Left hindlimb (tissue), 1 donor: ENCODE data around the gene KRT6A.
"Not testable (repeated sequence)": the region's sequence is repeated elsewhere in the genome, so short reads cannot be mapped to it uniquely, and the experiment has no call there.

Experiments used
- DNase-seq: peaks from one replicate; pipeline ENCODE4 v3.0.0-alpha.2; 2018

The KRT6A gene

DNA sequence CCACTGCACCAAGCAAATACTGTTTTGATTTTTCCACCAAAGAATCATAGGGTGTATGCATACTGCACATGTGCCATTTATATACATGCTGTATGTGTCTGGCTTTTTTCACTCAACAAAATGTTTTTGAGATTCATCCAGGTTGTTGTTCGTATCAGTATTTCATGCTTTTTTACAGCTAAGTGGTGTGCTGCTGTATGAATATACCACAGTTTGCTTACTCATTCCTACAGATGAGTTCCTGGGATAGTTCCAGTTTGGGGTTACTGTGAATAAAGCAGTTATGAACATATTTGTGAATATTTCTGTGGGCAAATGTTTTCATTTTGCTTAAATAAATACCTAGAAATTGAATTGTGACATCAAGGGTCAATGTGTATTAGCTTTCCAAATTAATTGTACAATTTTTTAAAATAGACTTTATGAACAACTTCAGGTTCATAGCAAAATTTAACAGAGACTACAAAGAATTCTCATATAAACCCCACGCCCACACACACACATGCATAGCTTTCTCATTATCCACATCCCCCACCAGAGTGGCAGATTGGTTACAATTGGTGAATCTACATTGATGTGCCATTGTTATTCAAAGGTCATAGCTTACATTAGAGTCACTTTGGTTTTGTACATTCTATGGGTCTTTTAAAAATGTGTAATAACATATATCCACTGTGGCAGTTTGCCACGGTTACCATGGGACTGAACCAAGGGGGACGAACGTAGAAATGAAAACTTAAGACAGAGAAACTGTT lies 6.9 kb upstream of the KRT6A start:
- DNase-seq = no peak

DNA sequence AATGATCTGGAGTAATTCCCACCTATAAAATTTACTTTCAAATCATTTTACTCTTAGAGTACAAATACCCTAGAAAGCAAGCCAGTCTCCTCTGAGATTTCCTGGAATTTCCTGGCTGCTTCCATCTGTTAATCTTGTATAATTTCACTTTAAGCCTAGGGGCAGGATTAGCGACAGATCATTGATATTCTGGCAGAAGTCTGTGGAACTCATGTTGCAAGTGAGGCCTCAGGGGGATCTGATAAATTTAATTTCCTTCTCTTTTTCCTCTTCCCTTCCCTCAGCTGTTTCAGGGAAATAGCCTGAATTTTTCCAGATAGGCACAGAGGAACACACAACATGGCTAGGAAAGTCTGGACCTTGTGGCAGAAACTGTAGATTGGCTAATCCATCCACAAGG lies 5.9 kb upstream of the KRT6A start:
- DNase-seq = no peak

DNA sequence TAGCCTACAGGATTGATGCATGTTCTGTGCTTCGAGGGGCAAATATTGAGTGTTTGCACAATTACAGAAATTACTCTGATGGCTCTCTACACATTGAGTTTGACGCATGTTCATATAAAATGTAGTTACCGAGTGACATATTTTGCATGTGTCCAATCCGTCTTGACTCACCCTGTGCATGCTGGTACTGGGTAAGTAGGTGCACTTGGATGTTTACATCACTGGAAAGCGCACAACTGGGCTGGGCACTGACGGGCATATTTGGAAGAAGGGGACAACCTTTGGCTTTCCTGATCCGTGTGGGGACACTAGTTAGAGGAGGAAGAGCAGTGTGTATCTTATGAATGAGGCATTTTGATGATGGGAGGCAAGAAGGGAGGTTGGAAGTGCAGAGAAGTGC lies 4.9 kb upstream of the KRT6A start:
- DNase-seq = no peak

- no peak for DNase-seq
Measured at GRCh38 chr12:52496590-52497071, 3.6 kb upstream of the KRT6A start.

- DNase-seq = no peak
Measured at GRCh38 chr12:52496054-52496453, 3.0 kb upstream of the KRT6A start.

GRCh38 chr12:52495389-52495788 lies 2.3 kb upstream of the KRT6A start:
- no peak for DNase-seq

- no peak for DNase-seq
Measured at GRCh38 chr12:52494518-52494917, 1.5 kb upstream of the KRT6A start.

DNA sequence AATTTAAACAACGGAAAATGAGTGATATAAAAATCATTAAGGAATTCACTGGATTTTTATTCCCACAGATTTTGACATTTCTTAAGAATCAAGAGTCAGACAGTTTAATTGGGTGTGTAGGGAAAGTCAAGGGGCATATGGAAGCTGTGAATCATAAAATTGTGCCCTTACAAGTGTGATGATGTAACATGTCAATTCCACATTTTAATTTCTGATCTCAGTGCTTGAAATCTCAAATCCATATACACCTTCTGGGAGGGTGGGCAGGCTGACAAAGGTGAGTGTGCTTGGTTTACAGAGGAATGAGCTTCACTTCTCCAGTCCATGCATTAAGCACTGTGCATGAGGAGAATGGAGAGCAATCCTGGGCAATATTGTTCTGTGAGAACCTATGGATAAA lies 1.0 kb upstream of the KRT6A start:
- no peak for DNase-seq

DNA sequence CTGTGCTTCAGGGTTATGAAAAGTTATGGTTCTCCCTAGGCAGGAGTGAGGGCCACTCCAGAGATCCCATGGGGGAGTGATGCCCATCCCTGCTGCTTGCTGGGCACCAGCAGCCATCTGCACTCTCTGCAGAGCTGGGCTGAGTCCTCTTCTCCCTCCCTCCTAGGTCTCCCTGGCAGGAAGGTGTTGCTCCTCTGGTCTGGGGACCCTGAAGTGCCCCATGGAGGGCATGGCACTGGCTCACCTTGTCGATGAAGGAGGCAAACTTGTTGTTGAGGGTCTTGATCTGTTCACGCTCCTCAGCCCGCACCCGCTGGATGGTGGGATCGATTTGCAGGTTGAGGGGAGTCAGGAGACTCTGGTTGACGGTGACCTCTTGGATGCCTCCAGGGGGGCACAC lies 652 bp downstream of the KRT6A start:
- not testable (repeated sequence) for DNase-seq

- not testable (repeated sequence) for DNase-seq
Measured at GRCh38 chr12:52491495-52491894, 1.6 kb downstream of the KRT6A start.

DNA sequence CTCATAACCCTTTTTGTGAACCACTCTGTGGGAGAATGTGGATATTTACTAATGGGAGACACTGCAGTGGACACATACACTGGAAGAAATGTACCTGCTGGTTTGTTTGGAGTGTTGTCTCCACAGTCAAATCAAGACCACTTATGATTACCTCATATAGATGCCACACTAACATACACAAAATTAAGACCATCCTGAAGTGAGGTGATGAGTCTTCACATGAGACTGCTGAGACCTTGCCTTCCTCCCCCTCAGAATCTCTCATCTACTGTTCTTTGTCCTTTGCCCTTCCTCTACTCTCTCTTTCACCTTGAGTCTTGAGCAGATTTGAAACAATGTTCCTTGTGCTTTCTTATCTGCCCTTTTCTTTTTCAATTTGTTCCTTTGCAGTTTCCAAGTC lies 4.3 kb downstream of the KRT6A start:
- no peak for DNase-seq

DNA sequence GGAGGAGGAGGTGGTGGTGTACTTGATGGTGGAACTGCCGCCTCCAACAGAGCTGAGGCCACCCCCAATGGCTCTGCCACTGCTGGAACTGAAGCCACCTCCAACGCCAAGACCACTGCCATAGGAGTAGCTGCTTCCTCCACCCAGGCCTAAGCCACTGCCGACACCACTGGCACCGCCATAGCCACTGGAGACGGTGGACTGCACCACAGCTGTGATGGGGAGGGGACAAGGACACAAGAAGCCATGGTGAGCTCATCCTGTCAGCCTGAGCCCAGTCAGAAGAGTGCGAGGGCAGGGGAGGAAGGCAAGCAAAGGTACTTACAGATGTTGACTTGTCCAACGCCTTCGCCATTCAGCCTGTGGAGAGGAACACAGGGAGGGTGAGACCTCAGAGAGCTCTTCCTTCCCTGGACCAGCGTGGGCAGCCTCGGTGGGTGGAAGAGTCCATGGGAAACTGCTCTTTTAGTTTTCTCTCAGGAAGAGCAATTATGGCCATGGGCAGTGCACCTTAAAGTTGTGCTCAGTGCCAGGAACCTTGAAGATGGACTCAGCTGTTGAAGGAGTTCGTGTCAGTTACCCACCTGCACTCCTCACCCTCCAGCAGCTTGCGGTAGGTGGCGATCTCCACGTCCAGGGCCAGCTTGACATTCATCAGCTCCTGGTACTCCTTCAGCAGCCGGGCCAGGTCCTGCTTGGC lies 5.2 kb downstream of the KRT6A start:
- DNase-seq = not testable (repeated sequence)

DNA sequence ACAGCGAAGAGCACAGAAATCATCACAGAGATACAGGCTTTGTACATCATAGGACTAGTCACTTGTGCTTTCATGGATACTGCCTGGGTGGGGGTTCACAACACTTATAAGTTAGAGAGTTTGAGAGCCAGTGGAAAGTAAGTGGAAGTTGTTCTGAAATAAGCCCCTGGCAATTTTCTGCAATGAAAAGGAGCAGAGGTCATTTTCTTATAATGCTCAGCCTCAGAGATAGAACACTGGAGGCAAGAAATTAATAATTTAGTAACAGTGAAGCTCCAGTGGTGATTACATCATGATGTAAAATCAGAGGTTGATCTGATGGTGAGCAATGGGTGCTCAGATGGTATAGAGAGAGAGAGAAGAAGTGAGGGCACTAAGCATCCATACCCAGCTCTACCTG lies 5.8 kb downstream of the KRT6A start:
- DNase-seq = no peak

GRCh38 chr12:52486166-52487105 lies 6.6 kb downstream of the KRT6A start:
- DNase-seq = no peak

GRCh38 chr12:52480073-52480472 lies 13.0 kb downstream of the KRT6A start:
- no peak for DNase-seq

GRCh38 chr12:52477651-52478050 lies 15.4 kb downstream of the KRT6A start:
- DNase-seq = no peak

- no peak for DNase-seq
Measured at GRCh38 chr12:52474212-52474611, 18.8 kb downstream of the KRT6A start.

DNA sequence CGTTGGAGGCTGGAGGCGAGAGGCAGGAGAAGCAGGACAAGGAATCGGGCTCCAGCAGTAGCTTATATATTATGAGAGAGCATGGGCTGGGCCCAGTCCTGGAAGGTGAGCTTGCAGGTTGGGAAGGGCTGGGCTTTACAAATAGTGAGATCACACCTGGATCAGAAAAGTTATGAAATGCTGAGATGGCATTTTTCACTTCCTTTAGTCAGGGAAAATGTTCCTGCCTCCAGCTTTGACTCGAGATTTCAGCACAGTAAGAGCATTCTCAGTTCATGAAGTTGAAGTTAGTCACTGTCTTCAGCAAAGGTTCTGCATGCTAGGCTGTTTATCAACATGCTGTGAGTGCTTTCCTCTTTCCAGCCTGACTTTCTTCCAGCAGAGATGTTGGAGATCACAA lies 19.3 kb downstream of the KRT6A start, which contains the start of gene KRT6C:
Gene KRT6C, minus strand, starts transcription at position 38 of the 400 bp plus-strand sequence. CDS start 68 bp downstream, outside the sequence.
- DNase-seq = no peak

DNA sequence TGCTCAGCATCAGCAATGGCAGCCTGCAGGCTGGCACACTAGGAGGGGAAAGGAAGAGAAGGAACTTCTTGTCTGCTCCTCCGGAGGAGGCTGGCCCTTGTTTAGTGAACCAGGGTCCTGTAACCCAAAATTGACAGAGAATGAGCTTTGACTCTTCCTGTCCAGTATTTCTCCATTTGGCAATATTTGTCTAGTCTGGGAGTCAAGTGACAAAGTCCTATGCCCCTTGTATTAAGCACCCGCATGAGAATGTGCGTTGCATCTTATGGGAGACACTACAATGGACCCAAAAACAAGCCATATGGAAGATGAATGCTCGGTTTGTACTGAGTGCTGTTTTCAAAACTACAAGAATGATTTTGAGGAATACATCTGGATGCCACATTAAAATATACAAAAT lies 23.2 kb downstream of the KRT6A start:
- no peak for DNase-seq

- no peak for DNase-seq
Measured at GRCh38 chr12:52464897-52465296, 28.2 kb downstream of the KRT6A start.

- no peak for DNase-seq
Measured at GRCh38 chr12:52461693-52462092, 31.4 kb downstream of the KRT6A start.

- DNase-seq = no peak
Measured at GRCh38 chr12:52458861-52459260, 34.2 kb downstream of the KRT6A start.

GRCh38 chr12:52455821-52456220 lies 37.2 kb downstream of the KRT6A start:
- DNase-seq = no peak
